Measurements from ENCODE around the gene SPPL2C.

SPPL2C gene

DNA sequence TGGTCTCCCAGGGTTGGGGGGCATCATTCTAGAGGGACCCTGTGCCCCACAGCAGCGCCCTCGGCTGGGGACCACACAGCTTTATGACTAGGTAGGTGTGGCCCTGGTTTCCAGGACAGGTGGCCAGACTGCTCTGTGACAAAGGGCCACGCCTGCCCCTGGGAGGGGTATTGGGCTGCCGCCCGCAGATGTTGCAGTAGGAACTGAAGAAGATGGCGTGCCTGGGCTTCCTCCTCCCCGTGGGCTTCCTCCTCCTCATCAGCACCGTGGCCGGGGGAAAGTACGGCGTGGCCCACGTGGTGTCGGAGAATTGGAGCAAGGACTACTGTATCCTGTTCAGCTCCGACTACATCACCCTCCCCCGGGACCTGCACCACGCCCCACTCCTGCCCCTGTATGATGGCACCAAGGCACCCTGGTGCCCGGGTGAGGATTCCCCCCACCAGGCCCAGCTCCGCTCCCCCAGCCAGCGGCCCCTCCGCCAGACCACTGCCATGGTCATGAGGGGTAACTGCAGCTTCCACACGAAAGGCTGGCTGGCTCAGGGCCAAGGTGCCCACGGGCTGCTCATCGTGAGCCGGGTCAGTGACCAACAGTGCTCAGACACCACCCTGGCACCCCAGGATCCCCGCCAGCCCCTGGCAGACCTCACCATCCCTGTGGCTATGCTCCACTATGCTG, at the start of gene SPPL2C:
Gene SPPL2C, plus strand, starts transcription at position 187 of the 681 bp plus-strand sequence. Its CDS starts 26 bp downstream, at position 213.
- no peak for DNase-seq

DNA sequence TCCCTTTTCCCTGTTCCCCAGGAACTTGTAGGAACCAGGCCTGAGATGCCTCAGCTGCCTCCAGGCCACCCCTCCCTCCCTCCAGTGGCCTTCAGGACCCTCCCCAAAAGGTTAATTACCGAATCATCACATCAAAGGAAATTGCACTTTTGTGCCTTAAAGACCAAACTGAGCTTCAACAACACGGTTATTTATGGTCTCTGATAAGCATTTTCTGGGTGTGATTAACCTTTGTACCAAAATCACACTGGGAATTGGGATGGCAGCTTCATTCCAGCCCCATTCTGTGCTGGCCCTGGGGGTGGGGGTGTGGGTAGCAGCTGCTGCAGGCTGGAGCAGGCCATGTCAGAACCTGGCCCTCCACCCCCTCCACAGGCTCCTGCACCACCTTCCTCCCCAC, 43.9 kb upstream of the SPPL2C start:
- no peak for DNase-seq

DNA sequence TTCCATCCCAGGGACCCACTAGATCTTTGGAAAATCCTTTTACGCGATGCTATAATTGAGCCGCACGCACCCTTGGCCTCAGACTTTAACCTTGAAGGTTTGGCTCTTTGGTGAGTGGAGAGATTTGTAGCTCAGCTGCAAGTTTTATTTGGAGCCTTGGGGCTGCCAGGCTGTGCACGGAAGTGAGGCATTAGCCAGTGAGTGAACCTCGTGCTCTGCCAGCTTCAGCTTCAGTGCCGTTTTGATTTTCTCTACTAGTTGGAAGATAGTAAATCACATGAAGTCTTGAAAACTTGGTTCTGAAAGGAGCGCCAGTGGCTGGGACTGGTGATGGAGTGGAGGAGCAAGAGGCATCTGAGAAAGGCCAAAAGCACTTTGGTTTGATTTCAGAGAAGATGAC, 43.3 kb upstream of the SPPL2C start:
- no peak for DNase-seq

DNA sequence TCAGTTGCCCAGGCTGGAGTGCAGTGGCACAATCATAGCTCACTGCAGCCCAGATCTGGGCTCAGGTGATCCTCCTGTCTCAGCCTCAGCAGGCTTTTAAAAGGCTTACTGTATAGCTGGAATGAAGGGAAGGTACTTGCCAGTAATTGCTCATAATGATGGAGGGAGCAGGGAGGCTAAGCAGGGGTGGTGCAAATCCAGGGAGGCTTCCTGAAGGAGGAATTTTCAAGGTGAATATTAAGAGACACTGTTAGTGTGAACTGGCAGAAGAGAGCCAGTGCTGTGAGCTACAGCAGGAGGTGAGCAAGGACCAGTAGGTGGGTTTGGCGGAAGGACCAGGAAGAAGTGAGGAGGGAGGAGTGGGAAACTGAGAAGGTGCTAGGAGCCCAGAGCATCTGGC, 35.8 kb upstream of the SPPL2C start:
- no peak for DNase-seq

DNA sequence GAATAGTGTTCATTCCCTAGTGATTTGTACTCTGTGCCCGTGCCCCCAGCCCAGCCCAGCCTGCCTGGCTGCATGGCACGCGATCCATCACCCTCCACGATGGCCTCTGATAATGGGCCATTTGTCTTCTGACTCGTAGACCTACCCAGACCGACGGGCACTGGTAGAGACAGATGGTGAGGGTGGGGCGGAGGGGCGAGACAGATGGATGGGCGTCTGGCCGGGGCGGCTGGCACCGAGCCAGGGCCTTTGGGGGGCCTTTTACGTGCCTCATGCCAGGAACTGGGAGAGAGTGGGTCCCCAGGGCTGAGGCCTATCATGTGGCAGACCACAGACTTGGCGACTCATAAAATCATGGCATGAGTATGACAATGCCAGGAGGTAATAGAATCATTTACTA, 35.2 kb upstream of the SPPL2C start:
- DNase-seq: no peak

- DNase-seq: no peak
Measured at GRCh38 chr17:45812102-45812501, 32.6 kb upstream of the SPPL2C start.

DNA sequence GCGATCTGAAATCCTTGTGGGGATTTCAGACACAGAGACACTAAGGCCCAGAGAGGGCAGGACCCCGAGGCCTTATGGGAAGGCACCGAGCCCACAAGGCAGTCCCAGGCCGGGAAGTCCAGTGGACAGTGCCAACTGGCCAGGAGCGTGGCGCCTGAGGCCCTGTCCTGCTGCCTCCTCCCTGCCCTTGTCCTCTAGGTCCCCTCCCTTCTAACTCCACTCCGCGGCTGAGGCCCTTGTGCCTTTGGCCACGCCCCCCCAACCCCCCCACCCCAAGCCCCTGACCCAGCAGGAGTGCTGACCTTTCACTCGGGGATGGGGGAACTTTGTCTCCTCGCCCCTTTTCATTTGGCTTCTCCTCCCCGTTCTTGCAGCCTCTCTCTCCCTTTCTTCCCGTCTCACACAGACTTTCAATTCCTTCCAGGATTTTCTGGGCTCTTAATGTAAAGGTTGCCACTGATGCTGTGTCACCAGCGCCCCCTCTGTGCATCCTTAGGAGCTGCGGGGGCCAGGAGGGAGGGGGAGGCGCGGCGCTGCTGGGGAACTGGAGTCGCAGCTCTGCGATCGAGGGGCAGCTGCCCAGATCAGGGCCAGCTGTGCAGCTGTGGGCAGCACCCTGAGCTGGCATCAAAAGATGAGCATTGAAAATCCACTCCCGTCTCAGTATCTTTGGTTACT, 31.5 kb upstream of the SPPL2C start:
- DNase-seq: no peak

GRCh38 chr17:45814622-45815606, 29.8 kb upstream of the SPPL2C start:
- no peak for DNase-seq

GRCh38 chr17:45815752-45816151, 28.9 kb upstream of the SPPL2C start:
- DNase-seq: no peak

GRCh38 chr17:45818041-45818440, 26.6 kb upstream of the SPPL2C start:
- no peak for DNase-seq

GRCh38 chr17:45818699-45819098, 26.0 kb upstream of the SPPL2C start:
- no peak for DNase-seq

- no peak for DNase-seq
Measured at GRCh38 chr17:45819632-45820031, 25.0 kb upstream of the SPPL2C start.

- no peak for DNase-seq
Measured at GRCh38 chr17:45820052-45820780, 24.5 kb upstream of the SPPL2C start.

DNA sequence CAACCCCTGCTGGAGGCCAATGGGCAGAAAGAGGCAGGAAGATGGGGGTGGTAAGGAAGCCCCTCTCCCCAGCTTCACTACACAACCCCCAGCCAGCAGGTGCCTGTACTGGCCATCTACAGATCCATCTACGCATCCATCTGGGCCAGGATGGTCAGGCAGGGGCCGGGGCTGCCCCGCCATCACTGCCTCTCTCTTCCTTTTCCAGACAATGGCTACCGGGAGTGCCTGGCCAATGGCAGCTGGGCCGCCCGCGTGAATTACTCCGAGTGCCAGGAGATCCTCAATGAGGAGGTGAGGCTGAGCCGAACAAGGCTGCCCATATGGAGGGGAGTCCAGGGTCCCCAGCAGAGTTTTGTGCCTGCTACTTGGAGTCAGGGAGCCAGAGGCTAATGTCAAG, 23.5 kb upstream of the SPPL2C start:
- DNase-seq: no peak

DNA sequence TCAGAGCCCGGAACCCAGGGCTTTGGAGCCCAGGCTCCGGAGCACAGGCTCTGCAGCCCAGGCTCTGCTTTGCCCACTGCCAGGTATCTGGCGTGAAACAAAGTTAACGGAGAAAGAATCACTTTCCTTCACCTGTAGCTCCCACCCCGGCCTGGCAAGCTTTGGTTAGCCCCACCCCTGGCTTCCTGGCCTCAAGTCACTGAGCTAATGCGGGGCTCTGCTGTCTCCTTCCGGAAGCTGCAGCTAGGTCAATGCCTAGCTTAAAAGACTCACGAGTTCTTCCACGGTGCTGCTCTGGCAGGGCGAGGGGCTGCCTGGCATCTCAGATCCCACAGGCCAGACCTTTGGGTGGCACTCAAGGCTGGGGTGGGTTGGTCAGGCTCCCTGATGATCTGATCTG, 21.1 kb upstream of the SPPL2C start:
- DNase-seq: no peak

GRCh38 chr17:45824475-45824874, 20.2 kb upstream of the SPPL2C start:
- DNase-seq: no peak

DNA sequence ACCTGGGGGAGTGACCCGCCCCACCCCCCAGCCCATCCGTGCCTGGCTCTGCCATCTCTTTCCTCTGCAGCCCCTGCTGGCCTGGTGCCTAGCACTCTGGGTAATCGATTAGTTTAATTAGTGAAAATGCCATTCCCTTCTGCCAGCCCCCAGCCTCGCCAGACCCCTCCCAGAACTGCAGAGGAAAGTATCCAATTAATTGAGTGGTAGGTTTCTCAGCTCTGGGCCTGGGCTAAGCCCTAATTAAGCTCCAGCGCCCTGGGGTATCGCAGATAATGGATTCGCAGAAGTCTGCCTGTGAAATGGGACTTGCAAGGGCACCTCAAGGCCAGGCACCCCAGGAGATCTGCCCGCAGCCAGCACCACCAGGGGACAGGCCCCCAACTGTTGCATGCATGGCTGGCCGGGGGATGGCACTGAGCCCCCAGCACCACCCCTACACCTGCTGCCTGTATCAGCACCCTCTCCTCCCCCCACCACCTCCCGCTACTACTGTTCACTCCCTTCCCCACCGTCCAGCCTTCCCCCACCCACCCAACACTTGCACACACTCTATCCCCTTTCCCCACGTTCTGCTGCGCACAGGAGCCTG, 19.7 kb upstream of the SPPL2C start:
- no peak for DNase-seq

- DNase-seq: no peak
Measured at GRCh38 chr17:45825792-45826191, 18.9 kb upstream of the SPPL2C start.

DNA sequence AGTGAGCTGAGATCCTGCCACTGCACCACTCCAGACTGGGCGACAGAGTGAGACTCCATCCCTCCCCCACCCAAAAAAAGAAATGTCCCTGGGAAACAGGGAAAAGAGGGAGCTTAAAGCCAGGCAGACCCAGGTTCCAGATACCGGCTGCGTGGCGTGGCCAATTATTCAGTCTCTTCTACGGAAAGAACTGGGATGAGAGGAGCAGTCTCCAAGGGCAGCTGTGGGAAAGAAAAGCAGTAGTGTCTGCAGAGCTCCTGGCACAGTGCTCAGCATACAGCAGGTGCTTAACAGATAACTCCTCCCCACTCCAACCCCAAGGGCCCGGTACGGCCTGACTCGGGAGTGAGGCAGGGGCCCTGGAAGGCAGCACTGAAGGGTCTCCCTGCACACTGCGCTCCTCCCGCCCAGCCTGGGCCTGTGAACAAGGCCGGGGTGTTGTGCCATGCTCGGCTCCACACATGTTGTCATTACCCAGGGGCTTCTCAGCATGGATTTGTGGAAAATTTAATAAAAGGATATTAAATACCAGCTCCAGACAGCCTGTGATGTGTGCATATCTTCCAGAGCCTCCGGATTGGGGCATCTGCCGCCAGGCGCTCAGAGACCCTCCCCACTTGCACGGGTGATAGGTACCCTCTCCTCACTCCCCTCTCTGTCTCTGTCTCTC, 17.6 kb upstream of the SPPL2C start:
- no peak for DNase-seq

DNA sequence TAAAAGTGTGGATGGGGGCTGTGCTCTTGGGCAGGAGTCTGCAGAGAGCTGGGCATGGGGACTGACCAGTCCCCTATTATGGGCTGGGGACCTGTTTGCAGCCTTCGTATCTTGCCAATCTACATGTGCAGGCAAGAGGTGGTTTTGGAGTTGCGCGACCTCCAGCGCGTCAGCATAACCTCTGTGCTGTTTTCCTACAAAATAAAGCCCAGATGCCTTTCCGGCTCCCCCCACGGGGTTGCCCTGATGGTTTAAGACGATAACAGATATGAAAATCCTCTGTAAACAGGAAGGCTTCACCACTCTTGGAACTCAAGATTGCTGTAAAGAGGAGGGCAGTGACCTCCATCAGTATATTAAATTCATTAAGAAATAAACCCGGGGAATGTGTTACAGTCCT, 16.5 kb upstream of the SPPL2C start:
- no peak for DNase-seq

DNA sequence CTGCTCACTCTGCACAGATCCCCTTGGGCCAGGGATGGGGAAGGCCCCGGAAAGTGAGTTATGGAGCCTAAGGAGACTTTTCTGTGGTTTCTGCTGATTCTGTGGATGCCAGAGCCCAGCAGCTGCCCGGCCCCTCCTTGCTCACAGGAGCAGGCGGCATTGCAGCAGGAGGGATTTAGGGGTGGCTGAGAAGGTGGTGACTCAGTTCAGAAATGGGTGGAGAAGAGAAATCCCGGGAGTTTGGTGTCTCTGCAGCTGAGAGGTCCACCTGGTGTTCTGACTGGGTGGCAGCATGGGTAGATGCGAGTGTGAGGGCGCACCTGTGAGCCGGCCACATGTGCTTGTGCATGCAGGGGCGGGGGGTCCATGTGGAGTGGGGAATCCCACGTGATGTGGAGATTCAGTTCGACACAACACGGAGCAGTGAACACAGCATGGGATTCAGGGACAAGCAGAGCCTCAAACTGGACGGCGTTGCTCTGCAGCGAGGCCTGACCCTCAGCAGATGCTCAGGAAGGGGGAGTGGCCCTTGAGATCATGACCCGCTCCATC, 16.0 kb upstream of the SPPL2C start:
- DNase-seq: no peak

- DNase-seq: no peak
Measured at GRCh38 chr17:45833920-45834319, 10.8 kb upstream of the SPPL2C start.
